ENCODE measurements around the gene CCDC60. TPM values are rescaled to one million over a fixed set of nuclear protein-coding genes. Genes with fewer than 3 reads are reported as not detected.
A peak's percentile ranks its signal among the peaks of the same experiment; 100 is the strongest.

CCDC60 gene
- total RNA-seq, 6 donors from 2014 or later: 0.76 to 12.5 (median 2.3) TPM; not detected in 1

DNA sequence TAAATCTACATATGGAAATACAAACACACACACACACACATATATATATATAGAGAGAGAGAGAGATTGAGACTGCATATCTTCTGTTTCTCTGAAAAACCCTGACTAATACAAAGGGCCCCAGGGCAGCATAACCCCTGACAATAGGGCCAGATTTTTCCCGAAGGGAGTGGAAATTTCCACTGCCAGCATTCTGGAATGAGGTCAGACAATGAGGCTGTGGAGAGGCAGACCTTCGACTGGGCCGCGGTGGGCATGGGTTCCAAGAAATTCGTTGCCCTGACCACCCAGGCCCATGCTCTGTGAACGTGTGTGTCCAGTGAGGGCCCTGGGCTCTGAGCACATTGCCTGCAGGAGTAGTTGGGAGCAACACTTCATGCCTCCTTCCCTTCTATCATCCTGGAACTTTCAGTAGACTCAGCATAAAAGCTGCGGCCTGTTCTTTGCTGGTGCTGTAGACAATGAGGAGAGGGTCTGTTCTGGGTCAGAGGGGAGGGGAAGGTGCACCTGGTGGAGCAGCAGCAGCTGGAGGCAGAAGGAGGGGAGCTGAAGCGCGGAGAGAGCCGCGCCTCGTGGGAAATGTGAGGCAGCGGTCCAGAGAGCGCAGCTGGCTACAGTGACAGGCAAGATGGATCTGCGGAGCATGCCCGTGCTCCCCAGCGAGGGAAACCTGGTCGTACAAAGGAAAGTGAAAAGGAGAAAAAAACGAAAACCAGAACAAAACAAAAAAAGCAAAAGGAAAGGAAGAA, 25.6 kb upstream of the CCDC60 start:
- Histone ChIP-seq H3K36me3 (no peaks in the 10 kb centered on the region), H3K4me3 (no peak overlapping the region), H3K27me3 (no peaks in the 10 kb centered on the region), H3K27ac (no peak overlapping the region), H3K4me1 (no peaks in the 10 kb centered on the region), H3K9me3 (no peaks in the 10 kb centered on the region)
- ATAC-seq (ENCODE audit: low FRiP score in 2 of 2) (peak in 1 of 2 donors; percentile 32), DNase-seq (peak in 1 of 2 donors; percentile 45)
- 66 to 76% methylated on average over 17 to 19 of the region's 19 CpGs for WGBS, 2 donors
- TF ChIP-seq EP300 (IDR thresholded peaks at IDR 0.05): no peak
- TF ChIP-seq POLR2AphosphoS5 (IDR thresholded peaks at IDR 0.05): no peak
- TF ChIP-seq POLR2A (IDR thresholded peaks at IDR 0.05): no peak
- TF ChIP-seq CTCF (IDR thresholded peaks at IDR 0.05): no peak

DNA sequence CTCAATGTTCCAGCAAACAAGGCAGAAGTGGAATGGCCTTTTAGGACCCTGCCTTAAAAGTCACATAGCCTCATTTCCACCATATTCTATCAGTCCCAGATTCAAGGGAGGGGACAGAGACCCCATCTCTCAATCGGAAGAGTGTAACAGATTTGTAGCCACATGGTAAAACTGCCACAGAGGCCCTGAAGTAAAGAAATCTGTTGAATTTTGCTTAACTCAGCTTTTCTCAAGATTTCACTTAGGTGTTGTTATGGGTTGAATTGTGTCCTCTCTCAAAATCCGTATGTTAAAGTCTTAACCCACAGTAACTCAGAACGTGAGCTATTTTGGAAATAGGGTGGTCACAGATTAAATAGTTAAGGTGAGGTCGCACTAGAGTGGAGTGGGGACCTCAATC, 22.7 kb upstream of the CCDC60 start:
- H3K27me3 ChIP-seq: no peaks in the 10 kb centered on the region
- ATAC-seq (ENCODE audit: low FRiP score in 2 of 2) (no peak), DNase-seq (no peak)
- H3K36me3 ChIP-seq: no peaks in the 10 kb centered on the region
- TF ChIP-seq EP300 (IDR thresholded peaks at IDR 0.05) (no peak), CTCF (IDR thresholded peaks at IDR 0.05) (no peak), POLR2AphosphoS5 (IDR thresholded peaks at IDR 0.05) (no peak), POLR2A (IDR thresholded peaks at IDR 0.05) (no peak)
- H3K4me1 ChIP-seq: no peaks in the 10 kb centered on the region
- no peak overlapping the region for H3K27ac ChIP-seq
- H3K9me3 ChIP-seq: no peaks in the 10 kb centered on the region
- no peak overlapping the region for H3K4me3 ChIP-seq
- WGBS, 2 donors: 70 to 79% methylated on average over 4 of the region's 4 CpGs

GRCh38 chr12:119312904-119313303, 21.6 kb upstream of the CCDC60 start:
- 73 to 85% methylated on average over 1 of the region's 1 CpG for WGBS, 2 donors
- no peak for TF ChIP-seq CTCF (IDR thresholded peaks at IDR 0.05)
- TF ChIP-seq POLR2A (IDR thresholded peaks at IDR 0.05): no peak
- TF ChIP-seq EP300 (IDR thresholded peaks at IDR 0.05): no peak
- TF ChIP-seq POLR2AphosphoS5 (IDR thresholded peaks at IDR 0.05): no peak
- DNase-seq (no peak), ATAC-seq (ENCODE audit: low FRiP score in 2 of 2) (no peak)
- Histone ChIP-seq H3K4me1 (no peaks in the 10 kb centered on the region), H3K27ac (no peak overlapping the region), H3K4me3 (no peak overlapping the region), H3K9me3 (no peaks in the 10 kb centered on the region), H3K36me3 (no peaks in the 10 kb centered on the region), H3K27me3 (no peaks in the 10 kb centered on the region)

DNA sequence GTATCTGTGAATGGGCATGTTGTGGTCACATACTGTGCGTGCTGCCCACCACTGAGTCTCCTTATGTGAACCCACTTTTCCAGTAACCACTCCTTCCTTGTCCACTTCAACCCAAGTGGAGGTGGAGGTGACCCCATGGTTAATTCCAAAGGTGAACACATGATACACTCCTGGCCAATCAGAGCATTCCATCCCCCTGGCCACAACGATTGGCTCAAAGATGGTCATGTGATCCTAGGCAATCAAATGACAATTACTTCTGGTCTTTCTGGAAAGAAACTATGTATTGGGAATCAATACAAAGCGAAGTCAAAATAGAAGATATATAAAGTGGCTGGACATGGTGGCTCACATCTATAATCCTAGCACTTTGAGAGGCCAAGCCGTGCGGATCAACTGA, 20.2 kb upstream of the CCDC60 start:
- Histone ChIP-seq H3K4me1 (no peaks in the 10 kb centered on the region), H3K36me3 (no peaks in the 10 kb centered on the region), H3K4me3 (no peak overlapping the region), H3K27me3 (no peaks in the 10 kb centered on the region), H3K9me3 (no peaks in the 10 kb centered on the region), H3K27ac (no peak overlapping the region)
- 91 to 97% methylated on average over 5 of the region's 5 CpGs for WGBS, 2 donors
- DNase-seq (no peak), ATAC-seq (ENCODE audit: low FRiP score in 2 of 2) (peak in 1 of 2 donors; percentile 26)
- TF ChIP-seq POLR2AphosphoS5 (IDR thresholded peaks at IDR 0.05) (no peak), EP300 (IDR thresholded peaks at IDR 0.05) (no peak), POLR2A (IDR thresholded peaks at IDR 0.05) (no peak), CTCF (IDR thresholded peaks at IDR 0.05) (no peak)

- TF ChIP-seq EP300 (IDR thresholded peaks at IDR 0.05) (no peak), POLR2A (IDR thresholded peaks at IDR 0.05) (no peak), POLR2AphosphoS5 (IDR thresholded peaks at IDR 0.05) (no peak), CTCF (IDR thresholded peaks at IDR 0.05) (no peak)
- H3K27ac ChIP-seq: no peak overlapping the region
- no peaks in the 10 kb centered on the region for H3K27me3 ChIP-seq
- no peaks in the 10 kb centered on the region for H3K9me3 ChIP-seq
- no peaks in the 10 kb centered on the region for H3K36me3 ChIP-seq
- 57 to 65% methylated on average over 2 of the region's 2 CpGs for WGBS, 2 donors
- no peaks in the 10 kb centered on the region for H3K4me1 ChIP-seq
- H3K4me3 ChIP-seq: no peak overlapping the region
- DNase-seq (no peak), ATAC-seq (ENCODE audit: low FRiP score in 2 of 2) (peak in 1 of 2 donors; percentile 11)
Observed at GRCh38 chr12:119319638-119320037, 14.9 kb upstream of the CCDC60 start.
